Renal pelvis (tissue), 12 donors: Measurements from ENCODE around the gene PPP1R14B. TPM values are rescaled to one million over a fixed set of nuclear protein-coding genes. Genes with fewer than 3 reads are reported as not detected.

Experiments
- DNase-seq: peaks from one replicate; pipeline ENCODE4 v3.0.0-alpha.2; 2013
- long read RNA-seq, 16 experiments: transcript quantifications; one replicate each; lab custom pipeline, GENCODE V29; 2026
- polyA plus RNA-seq, 3 donors: library from polyadenylated mRNA; unstranded; fragments of 120-200 nt; gene quantifications; one replicate each; pipeline ENCODE4 v1.2.1, GENCODE V29; 2013; ENCODE audit not compliant: insufficient read length in 3 of 3

PPP1R14B gene
- 10 to 100 TPM; 66.6 to 98.3 (median 90.5) TPM for polyA plus RNA-seq
- long read RNA-seq, donor 1, transcript PPP1R14B-201 (4 exons, 982 nt) = major isoform, 83 of 89 reads
- long read RNA-seq, donor 1, partial matches to known transcripts = 0 of 89 reads
- long read RNA-seq, donor 1, other reads (novel, unspliced or antisense) = 6 of 89 reads
- long read RNA-seq, donor 2, transcript PPP1R14B-201 (4 exons, 982 nt) = major isoform, 115 of 124 reads
- long read RNA-seq, donor 2, partial matches to known transcripts = 0 of 124 reads
- long read RNA-seq, donor 2, other reads (novel, unspliced or antisense) = 7 of 124 reads
- long read RNA-seq, donor 3, transcript PPP1R14B-201 (4 exons, 982 nt) = major isoform, 67 of 69 reads
- long read RNA-seq, donor 3, partial matches to known transcripts = 0 of 69 reads
- long read RNA-seq, donor 3, other reads (novel, unspliced or antisense) = 0 of 69 reads
- long read RNA-seq, donor 4, transcript PPP1R14B-201 (4 exons, 982 nt) = major isoform, 98 of 107 reads
- long read RNA-seq, donor 4, partial matches to known transcripts = 0 of 107 reads
- long read RNA-seq, donor 4, other reads (novel, unspliced or antisense) = 8 of 107 reads
- long read RNA-seq, donor 5, transcript PPP1R14B-201 (4 exons, 982 nt) = major isoform, 64 of 70 reads
- long read RNA-seq, donor 5, partial matches to known transcripts = 0 of 70 reads
- long read RNA-seq, donor 5, other reads (novel, unspliced or antisense) = 5 of 70 reads
- long read RNA-seq, donor 6, transcript PPP1R14B-201 (4 exons, 982 nt) = major isoform, 74 of 82 reads
- long read RNA-seq, donor 6, partial matches to known transcripts = 0 of 82 reads
- long read RNA-seq, donor 6, other reads (novel, unspliced or antisense) = 6 of 82 reads
- long read RNA-seq, donor 7, transcript PPP1R14B-201 (4 exons, 982 nt) = major isoform, 94 of 94 reads
- long read RNA-seq, donor 7, partial matches to known transcripts = 0 of 94 reads
- long read RNA-seq, donor 7, other reads (novel, unspliced or antisense) = 0 of 94 reads
- long read RNA-seq, donor 8, transcript PPP1R14B-201 (4 exons, 982 nt) = major isoform, 28 of 28 reads
- long read RNA-seq, donor 8, partial matches to known transcripts = 0 of 28 reads
- long read RNA-seq, donor 8, other reads (novel, unspliced or antisense) = 0 of 28 reads
- long read RNA-seq, donor 9, transcript PPP1R14B-201 (4 exons, 982 nt) = major isoform, 98 of 106 reads
- long read RNA-seq, donor 9, partial matches to known transcripts = 0 of 106 reads
- long read RNA-seq, donor 9, other reads (novel, unspliced or antisense) = 6 of 106 reads
- long read RNA-seq, donor 10, transcript PPP1R14B-201 (4 exons, 982 nt) = major isoform, 82 of 87 reads
- long read RNA-seq, donor 10, partial matches to known transcripts = 0 of 87 reads
- long read RNA-seq, donor 10, other reads (novel, unspliced or antisense) = 5 of 87 reads
- long read RNA-seq, donor 11, transcript PPP1R14B-201 (4 exons, 982 nt) = major isoform, 66 of 69 reads
- long read RNA-seq, donor 11, partial matches to known transcripts = 0 of 69 reads
- long read RNA-seq, donor 11, other reads (novel, unspliced or antisense) = 0 of 69 reads
- long read RNA-seq, donor 12, transcript PPP1R14B-201 (4 exons, 982 nt) = major isoform, 113 of 113 reads
- long read RNA-seq, donor 12, partial matches to known transcripts = 0 of 113 reads
- long read RNA-seq, donor 12, other reads (novel, unspliced or antisense) = 0 of 113 reads
- long read RNA-seq, donor 13, transcript PPP1R14B-201 (4 exons, 982 nt) = major isoform, 51 of 53 reads
- long read RNA-seq, donor 13, partial matches to known transcripts = 0 of 53 reads
- long read RNA-seq, donor 13, other reads (novel, unspliced or antisense) = 0 of 53 reads
- long read RNA-seq, donor 14 = 0 reads
- long read RNA-seq, donor 15, transcript PPP1R14B-201 (4 exons, 982 nt) = major isoform, 113 of 122 reads
- long read RNA-seq, donor 15, partial matches to known transcripts = 0 of 122 reads
- long read RNA-seq, donor 15, other reads (novel, unspliced or antisense) = 6 of 122 reads
- long read RNA-seq, donor 16, transcript PPP1R14B-201 (4 exons, 982 nt) = major isoform, 83 of 84 reads
- long read RNA-seq, donor 16, partial matches to known transcripts = 0 of 84 reads
- long read RNA-seq, donor 16, other reads (novel, unspliced or antisense) = 0 of 84 reads

GRCh38 chr11:64246871-64247728 is at the start of gene PPP1R14B:
TSS of gene PPP1R14B (minus strand) at chr11:64246943. CDS start at chr11:64246673, 270 bp downstream.
- peak; percentile 83 for DNase-seq

- DNase-seq = no peak
Measured at GRCh38 chr11:64296236-64296635, 49.5 kb upstream of the PPP1R14B start.

GRCh38 chr11:64295760-64296159 is 49.0 kb upstream of the PPP1R14B start:
- DNase-seq = no peak

- DNase-seq = no peak
Measured at GRCh38 chr11:64294774-64295173, 48.0 kb upstream of the PPP1R14B start.

- DNase-seq = no peak
Measured at GRCh38 chr11:64292460-64293254, 45.9 kb upstream of the PPP1R14B start.

- DNase-seq = no peak
Measured at GRCh38 chr11:64291752-64292459, 45.2 kb upstream of the PPP1R14B start.

- no peak for DNase-seq
Measured at GRCh38 chr11:64291262-64291751, 44.6 kb upstream of the PPP1R14B start, which contains the start of gene KCNK4. TSS of gene KCNK4 (plus strand) at chr11:64291302. CDS start at chr11:64293019, 1,717 bp downstream.

- DNase-seq = no peak
Measured at GRCh38 chr11:64290352-64291261, 43.9 kb upstream of the PPP1R14B start.

GRCh38 chr11:64289002-64289564 is 42.3 kb upstream of the PPP1R14B start:
- no peak for DNase-seq

GRCh38 chr11:64288353-64288750 is 41.6 kb upstream of the PPP1R14B start:
- DNase-seq = no peak

GRCh38 chr11:64287676-64288352 is 41.1 kb upstream of the PPP1R14B start:
- no peak for DNase-seq

- DNase-seq = no peak
Measured at GRCh38 chr11:64286801-64287159, 40.0 kb upstream of the PPP1R14B start.

- no peak for DNase-seq
Measured at GRCh38 chr11:64285885-64286800, 39.4 kb upstream of the PPP1R14B start.
